ENCODE measurements around the gene AGRN. TPM values are rescaled to one million over a fixed set of nuclear protein-coding genes. Genes with fewer than 3 reads are reported as not detected.
A peak's percentile ranks its signal among the peaks of the same experiment; 100 is the strongest.
"Not testable (repeated sequence)": the region's sequence is repeated elsewhere in the genome, so short reads cannot be mapped to it uniquely, and the experiment has no call there.

Gene AGRN
- polyA plus RNA-seq, 1 donor = 116 TPM

GRCh38 chr1:1062348-1063163, 42.6 kb downstream of the AGRN start:
- no peaks in the 10 kb centered on the region for H3K36me3 ChIP-seq (ENCODE audit: control insufficient read depth, insufficient read depth, low read length)
- H3K27ac ChIP-seq (ENCODE audit: low read length) = no peak overlapping the region
- H3K9me3 ChIP-seq (ENCODE audit: control insufficient read depth, low read depth, low read length) = peaks cover 18% of the 10 kb centered on the region
- WGBS (ENCODE audit: insufficient coverage, low lambda C conversion rate) = no CpG with 5 or more reads among the region's 29 CpGs
- no peak overlapping the region for H3K4me3 ChIP-seq (ENCODE audit: low read length)
- peaks cover 32% of the 10 kb centered on the region for H3K4me1 ChIP-seq (ENCODE audit: control insufficient read depth, insufficient read depth, low read length)
- no peak for DNase-seq
- H3K27me3 ChIP-seq (ENCODE audit: control insufficient read depth, insufficient read depth, low read length) = peaks cover 81% of the 10 kb centered on the region

- Histone ChIP-seq H3K9me3 (ENCODE audit: control insufficient read depth, low read depth, low read length) (peaks cover 23% of the 10 kb centered on the region), H3K27me3 (ENCODE audit: control insufficient read depth, insufficient read depth, low read length) (peaks cover 83% of the 10 kb centered on the region)
Observed at GRCh38 chr1:1063261-1063944, 43.5 kb downstream of the AGRN start.

GRCh38 chr1:1063945-1064831, 44.3 kb downstream of the AGRN start:
- H3K4me3 ChIP-seq (ENCODE audit: low read length) = no peak overlapping the region
- peaks cover 27% of the 10 kb centered on the region for H3K4me1 ChIP-seq (ENCODE audit: control insufficient read depth, insufficient read depth, low read length)
- no peaks in the 10 kb centered on the region for H3K36me3 ChIP-seq (ENCODE audit: control insufficient read depth, insufficient read depth, low read length)
- WGBS (ENCODE audit: insufficient coverage, low lambda C conversion rate) = no CpG with 5 or more reads among the region's 50 CpGs
- no peak overlapping the region for H3K27ac ChIP-seq (ENCODE audit: low read length)
- peaks cover 17% of the 10 kb centered on the region for H3K9me3 ChIP-seq (ENCODE audit: control insufficient read depth, low read depth, low read length)
- peak; percentile 48 to 58 for DNase-seq
- peaks cover 76% of the 10 kb centered on the region for H3K27me3 ChIP-seq (ENCODE audit: control insufficient read depth, insufficient read depth, low read length)

More at GRCh38 chr1:1063261-1063944, 43.5 kb downstream of the AGRN start:
- H3K4me1 ChIP-seq (ENCODE audit: control insufficient read depth, insufficient read depth, low read length) = peaks cover 33% of the 10 kb centered on the region
- no peak overlapping the region for H3K4me3 ChIP-seq (ENCODE audit: low read length)
- DNase-seq = no peak
- WGBS (ENCODE audit: insufficient coverage, low lambda C conversion rate) = no CpG with 5 or more reads among the region's 24 CpGs
- H3K36me3 ChIP-seq (ENCODE audit: control insufficient read depth, insufficient read depth, low read length) = no peaks in the 10 kb centered on the region
- no peak overlapping the region for H3K27ac ChIP-seq (ENCODE audit: low read length)

- Histone ChIP-seq H3K27ac (ENCODE audit: low read length) (no peak overlapping the region), H3K4me1 (ENCODE audit: control insufficient read depth, insufficient read depth, low read length) (peaks cover 25% of the 10 kb centered on the region), H3K36me3 (ENCODE audit: control insufficient read depth, insufficient read depth, low read length) (no peaks in the 10 kb centered on the region), H3K27me3 (ENCODE audit: control insufficient read depth, insufficient read depth, low read length) (peaks cover 78% of the 10 kb centered on the region), H3K4me3 (ENCODE audit: low read length) (no peak overlapping the region), H3K9me3 (ENCODE audit: control insufficient read depth, low read depth, low read length) (peaks cover 12% of the 10 kb centered on the region)
- peak in 1 of 2 donors; percentile 40 for DNase-seq
- 10% methylated on average over 2 of the region's 20 CpGs for WGBS (ENCODE audit: insufficient coverage, low lambda C conversion rate)
Observed at GRCh38 chr1:1065265-1065939, 45.5 kb downstream of the AGRN start.

- not testable (repeated sequence) for DNase-seq; H3K4me3 ChIP-seq (ENCODE audit: low read length); H3K27ac ChIP-seq (ENCODE audit: low read length); H3K36me3 ChIP-seq (ENCODE audit: control insufficient read depth, insufficient read depth, low read length); H3K9me3 ChIP-seq (ENCODE audit: control insufficient read depth, low read depth, low read length)
- Histone ChIP-seq H3K4me1 (ENCODE audit: control insufficient read depth, insufficient read depth, low read length) (peaks cover 25% of the 10 kb centered on the region), H3K27me3 (ENCODE audit: control insufficient read depth, insufficient read depth, low read length) (peaks cover 74% of the 10 kb centered on the region)
- 100% methylated on average over 1 of the region's 11 CpGs for WGBS (ENCODE audit: insufficient coverage, low lambda C conversion rate)
Observed at GRCh38 chr1:1065940-1066304, 46.0 kb downstream of the AGRN start.

GRCh38 chr1:1066403-1067283, 46.7 kb downstream of the AGRN start:
- peaks cover 9% of the 10 kb centered on the region for H3K9me3 ChIP-seq (ENCODE audit: control insufficient read depth, low read depth, low read length)
- no CpG with 5 or more reads among the region's 27 CpGs for WGBS (ENCODE audit: insufficient coverage, low lambda C conversion rate)
- peaks cover 25% of the 10 kb centered on the region for H3K4me1 ChIP-seq (ENCODE audit: control insufficient read depth, insufficient read depth, low read length)
- peaks cover 67% of the 10 kb centered on the region for H3K27me3 ChIP-seq (ENCODE audit: control insufficient read depth, insufficient read depth, low read length)
- H3K4me3 ChIP-seq (ENCODE audit: low read length) = no peak overlapping the region
- H3K27ac ChIP-seq (ENCODE audit: low read length) = no peak overlapping the region
- H3K36me3 ChIP-seq (ENCODE audit: control insufficient read depth, insufficient read depth, low read length) = no peaks in the 10 kb centered on the region
- no peak for DNase-seq

- no peak overlapping the region for H3K27ac ChIP-seq (ENCODE audit: low read length)
- H3K4me1 ChIP-seq (ENCODE audit: control insufficient read depth, insufficient read depth, low read length) = peaks cover 23% of the 10 kb centered on the region
- no CpG with 5 or more reads among the region's 54 CpGs for WGBS (ENCODE audit: insufficient coverage, low lambda C conversion rate)
- H3K36me3 ChIP-seq (ENCODE audit: control insufficient read depth, insufficient read depth, low read length) = no peaks in the 10 kb centered on the region
- no peak for DNase-seq
- peaks cover 9% of the 10 kb centered on the region for H3K9me3 ChIP-seq (ENCODE audit: control insufficient read depth, low read depth, low read length)
- H3K27me3 ChIP-seq (ENCODE audit: control insufficient read depth, insufficient read depth, low read length) = peaks cover 61% of the 10 kb centered on the region
- no peak overlapping the region for H3K4me3 ChIP-seq (ENCODE audit: low read length)
Observed at GRCh38 chr1:1067284-1067859, 47.5 kb downstream of the AGRN start.

GRCh38 chr1:1067860-1068516, 48.1 kb downstream of the AGRN start:
- Histone ChIP-seq H3K27ac (ENCODE audit: low read length) (no peak overlapping the region), H3K27me3 (ENCODE audit: control insufficient read depth, insufficient read depth, low read length) (peaks cover 55% of the 10 kb centered on the region), H3K9me3 (ENCODE audit: control insufficient read depth, low read depth, low read length) (peaks cover 9% of the 10 kb centered on the region), H3K36me3 (ENCODE audit: control insufficient read depth, insufficient read depth, low read length) (no peaks in the 10 kb centered on the region), H3K4me3 (ENCODE audit: low read length) (no peak overlapping the region), H3K4me1 (ENCODE audit: control insufficient read depth, insufficient read depth, low read length) (peaks cover 23% of the 10 kb centered on the region)
- no peak for DNase-seq
- no CpG with 5 or more reads among the region's 32 CpGs for WGBS (ENCODE audit: insufficient coverage, low lambda C conversion rate)

All from large intestine (tissue), 3 donors.